ENCODE data around the gene KRT71. TPM values are rescaled to one million over a fixed set of nuclear protein-coding genes. Genes with fewer than 3 reads are reported as not detected.

Gene KRT71
- total RNA-seq, 1 donor: not detected

- no peak for TF ChIP-seq CTCF (IDR thresholded peaks at IDR 0.05; ENCODE audit: extremely low read depth, low read depth, low read length)
- Histone ChIP-seq H3K4me3 (ENCODE audit: insufficient read depth, low read length) (no peak overlapping the region), H3K4me2 (ENCODE audit: insufficient read depth, low read length) (no peak overlapping the region), H4K20me1 (ENCODE audit: insufficient read depth, low read length) (no peaks in the 10 kb centered on the region), H3K36me3 (ENCODE audit: insufficient read depth, low read length) (no peaks in the 10 kb centered on the region), H3K27me3 (ENCODE audit: insufficient read depth, low read length) (peaks cover 42% of the 10 kb centered on the region), H3K79me2 (ENCODE audit: insufficient read depth, low read length) (no peaks in the 10 kb centered on the region), H2AFZ (ENCODE audit: low read length) (no peak overlapping the region), H3K27ac (ENCODE audit: low read depth, low read length) (no peak overlapping the region), H3K4me1 (ENCODE audit: insufficient read depth, low read length) (peaks cover 5% of the 10 kb centered on the region), H3K9me3 (ENCODE audit: low read depth, low read length) (no peaks in the 10 kb centered on the region)
- no peak for DNase-seq (ENCODE audit: insufficient read length, low spot score, missing footprints)
Measured at GRCh38 chr12:52518574-52519386, 34.2 kb downstream of the KRT71 start.

DNA sequence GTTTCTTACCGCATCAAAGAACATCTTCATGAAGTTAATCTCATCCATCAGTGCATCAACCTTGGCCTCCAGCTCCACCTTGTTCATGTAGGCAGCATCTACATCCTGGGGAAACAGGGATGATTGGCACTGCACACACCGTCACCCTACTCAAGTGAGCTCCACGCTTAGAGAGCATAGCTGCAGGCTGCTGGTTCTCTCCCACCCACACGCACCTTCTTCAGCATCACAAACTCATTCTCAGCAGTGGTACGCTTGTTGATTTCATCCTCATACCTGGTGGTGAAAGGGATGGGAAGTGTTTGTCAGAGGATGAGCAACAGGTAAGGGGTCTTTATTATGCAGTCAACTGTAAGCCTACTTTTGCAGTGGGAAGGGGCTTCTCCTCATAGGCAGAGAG lies 35.1 kb downstream of the KRT71 start:
- no peak for TF ChIP-seq CTCF (IDR thresholded peaks at IDR 0.05; ENCODE audit: extremely low read depth, low read depth, low read length)
- no peak for DNase-seq (ENCODE audit: insufficient read length, low spot score, missing footprints)
- Histone ChIP-seq H3K27ac (ENCODE audit: low read depth, low read length) (no peak overlapping the region), H3K4me3 (ENCODE audit: insufficient read depth, low read length) (no peak overlapping the region), H3K9me3 (ENCODE audit: low read depth, low read length) (no peaks in the 10 kb centered on the region), H3K27me3 (ENCODE audit: insufficient read depth, low read length) (peaks cover 43% of the 10 kb centered on the region), H3K36me3 (ENCODE audit: insufficient read depth, low read length) (no peaks in the 10 kb centered on the region), H3K4me2 (ENCODE audit: insufficient read depth, low read length) (no peak overlapping the region), H4K20me1 (ENCODE audit: insufficient read depth, low read length) (no peaks in the 10 kb centered on the region), H3K79me2 (ENCODE audit: insufficient read depth, low read length) (no peaks in the 10 kb centered on the region), H2AFZ (ENCODE audit: low read length) (no peak overlapping the region), H3K4me1 (ENCODE audit: insufficient read depth, low read length) (peaks cover 5% of the 10 kb centered on the region)

GRCh38 chr12:52517005-52517835 lies 35.7 kb downstream of the KRT71 start:
- no peaks in the 10 kb centered on the region for H3K79me2 ChIP-seq (ENCODE audit: insufficient read depth, low read length)
- H3K36me3 ChIP-seq (ENCODE audit: insufficient read depth, low read length): no peaks in the 10 kb centered on the region
- no peak for DNase-seq (ENCODE audit: insufficient read length, low spot score, missing footprints)
- no peaks in the 10 kb centered on the region for H3K9me3 ChIP-seq (ENCODE audit: low read depth, low read length)
- no peaks in the 10 kb centered on the region for H4K20me1 ChIP-seq (ENCODE audit: insufficient read depth, low read length)
- H3K4me2 ChIP-seq (ENCODE audit: insufficient read depth, low read length): no peak overlapping the region
- H3K4me1 ChIP-seq (ENCODE audit: insufficient read depth, low read length): peaks cover 5% of the 10 kb centered on the region
- H2AFZ ChIP-seq (ENCODE audit: low read length): no peak overlapping the region
- no peak for TF ChIP-seq CTCF (IDR thresholded peaks at IDR 0.05; ENCODE audit: extremely low read depth, low read depth, low read length)
- no peak overlapping the region for H3K4me3 ChIP-seq (ENCODE audit: insufficient read depth, low read length)
- H3K27me3 ChIP-seq (ENCODE audit: insufficient read depth, low read length): peaks cover 36% of the 10 kb centered on the region
- H3K27ac ChIP-seq (ENCODE audit: low read depth, low read length): no peak overlapping the region
